HG02763 (cell line): ENCODE data around the gene GNPDA2.

ENCODE experiments used
- ATAC-seq: cut with Tn5 transposase; IDR thresholded peaks from one replicate; pipeline ENCODE4 v1.9.1; 2021; ENCODE audit warnings: mild to moderate bottlenecking, moderate library complexity; ENCODE audit not compliant: unreplicated experiment

Gene GNPDA2

DNA sequence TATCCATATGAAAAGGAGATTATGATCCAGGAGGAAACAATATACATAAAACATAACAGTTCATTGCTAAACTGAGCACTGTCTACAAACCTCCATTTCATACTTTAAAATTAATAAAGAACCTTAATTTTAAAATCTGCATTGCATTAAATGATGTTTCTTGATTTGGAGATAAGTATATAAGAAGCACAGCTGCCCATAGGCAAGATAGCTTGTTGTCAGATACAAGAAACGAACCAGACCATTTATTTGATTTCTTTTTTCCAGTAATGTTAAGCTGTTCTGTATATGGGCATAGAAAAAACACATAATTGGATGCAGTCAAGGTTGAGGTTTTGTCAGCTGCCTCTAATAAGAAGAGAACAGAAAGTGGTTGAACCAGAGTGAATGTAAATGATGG lies 41.7 kb downstream of the GNPDA2 start:
- ATAC-seq, result no peak

DNA sequence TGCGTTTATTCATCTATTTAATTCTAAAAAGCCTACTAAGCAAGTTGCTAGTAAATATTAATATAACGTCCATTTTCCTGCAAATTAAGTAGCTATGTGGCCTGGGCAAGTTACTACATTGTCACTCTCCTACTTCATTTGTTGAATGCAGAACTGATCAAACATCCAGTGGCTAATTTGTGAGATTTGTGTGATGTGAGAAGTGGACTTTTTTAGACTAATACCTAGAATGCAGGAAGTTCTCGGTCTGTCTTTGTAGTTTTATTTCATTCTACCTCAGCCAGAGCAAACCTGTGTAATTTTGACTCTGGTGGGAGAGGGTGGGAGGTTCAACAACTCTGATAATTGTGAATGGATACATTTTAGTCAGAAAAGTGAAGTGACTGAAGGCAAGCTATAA lies 47.3 kb downstream of the GNPDA2 start:
- ATAC-seq, result no peak

DNA sequence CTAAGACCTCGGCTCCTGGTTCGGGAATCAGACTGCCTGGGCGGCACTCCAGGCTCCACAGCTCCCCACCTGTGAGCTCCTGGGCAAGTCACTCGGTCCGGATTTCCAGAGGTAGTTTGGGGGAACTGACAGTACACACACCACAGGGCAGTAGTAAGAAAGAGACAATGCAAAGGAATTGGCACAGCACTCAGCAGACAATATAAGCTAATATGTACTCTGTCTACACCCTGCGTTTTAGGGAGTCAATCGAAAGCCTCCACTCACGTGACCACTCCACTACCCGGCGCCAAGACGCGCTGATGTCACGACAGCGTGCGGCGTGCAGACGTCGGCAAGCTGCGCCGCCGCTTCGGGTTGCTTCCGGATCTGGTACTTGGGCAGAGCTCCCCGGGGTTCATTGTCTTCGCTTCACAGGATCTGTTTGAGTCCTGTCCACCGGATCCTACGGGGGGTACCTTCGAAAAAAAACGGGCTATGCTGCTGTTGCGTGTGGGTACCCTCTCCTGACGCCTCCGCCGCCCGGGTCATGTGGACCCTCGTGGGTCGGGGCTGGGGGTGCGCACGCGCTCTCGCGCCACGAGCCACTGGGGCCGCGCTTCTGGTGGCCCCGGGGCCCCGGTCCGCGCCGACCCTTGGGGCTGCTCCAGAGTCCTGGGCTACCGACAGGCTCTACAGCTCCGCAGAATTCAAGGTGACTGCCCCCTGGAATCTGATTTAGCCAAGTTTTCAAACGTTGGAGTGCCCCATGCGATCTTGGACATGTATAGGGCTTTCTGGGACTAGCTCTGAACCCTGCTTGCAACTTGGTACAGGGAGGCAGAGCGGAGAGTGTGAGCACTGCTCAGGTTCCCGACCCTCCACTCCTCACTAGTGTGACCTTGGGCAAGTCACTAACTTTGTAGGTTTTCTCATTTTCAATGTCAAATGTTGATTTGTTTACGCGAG lies 48.0 kb downstream of the GNPDA2 start, which contains the start of gene GUF1:
Gene GUF1, plus strand, starts transcription at position 327 of the 948 bp plus-strand sequence. Its CDS starts 203 bp downstream, at position 530.
- peak; percentile 98 for ATAC-seq

DNA sequence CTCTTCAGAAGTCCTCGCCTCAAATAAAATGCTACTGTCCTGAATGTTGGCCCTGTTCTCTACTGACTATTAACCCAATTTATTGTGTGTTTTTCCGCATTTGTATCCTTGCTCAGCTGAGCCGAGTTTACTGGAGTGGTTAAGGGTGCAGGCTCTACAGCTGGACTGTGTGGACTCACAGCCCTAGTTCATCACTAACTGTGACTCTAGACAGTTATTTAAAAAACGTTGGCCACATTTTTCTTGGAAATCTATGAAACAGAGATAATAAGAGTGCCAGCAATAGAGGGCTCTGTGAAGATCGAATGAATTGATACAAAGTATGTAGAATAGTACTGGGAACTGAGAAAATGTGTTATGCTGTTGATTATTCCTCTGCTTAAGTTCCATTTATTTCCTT lies 51.0 kb downstream of the GNPDA2 start:
- ATAC-seq, result no peak

DNA sequence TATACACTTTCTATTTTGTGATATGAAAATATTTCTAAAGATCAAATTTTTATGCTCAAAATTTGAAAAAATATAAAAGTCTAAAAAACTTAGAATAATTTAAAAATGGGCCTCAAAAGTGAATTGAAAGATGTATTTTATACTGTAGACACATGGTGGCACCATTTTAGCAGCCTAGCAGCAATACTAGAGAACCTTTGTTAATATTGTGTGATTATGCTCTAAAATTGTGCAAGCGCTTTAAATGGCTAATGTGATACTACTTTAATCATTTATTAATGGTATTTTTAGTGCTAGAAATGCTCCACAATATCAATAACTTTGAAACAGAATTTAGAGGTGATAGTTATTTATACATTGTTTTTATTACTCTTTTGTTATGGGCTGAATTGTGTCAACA lies 51.9 kb downstream of the GNPDA2 start:
- no peak for ATAC-seq

DNA sequence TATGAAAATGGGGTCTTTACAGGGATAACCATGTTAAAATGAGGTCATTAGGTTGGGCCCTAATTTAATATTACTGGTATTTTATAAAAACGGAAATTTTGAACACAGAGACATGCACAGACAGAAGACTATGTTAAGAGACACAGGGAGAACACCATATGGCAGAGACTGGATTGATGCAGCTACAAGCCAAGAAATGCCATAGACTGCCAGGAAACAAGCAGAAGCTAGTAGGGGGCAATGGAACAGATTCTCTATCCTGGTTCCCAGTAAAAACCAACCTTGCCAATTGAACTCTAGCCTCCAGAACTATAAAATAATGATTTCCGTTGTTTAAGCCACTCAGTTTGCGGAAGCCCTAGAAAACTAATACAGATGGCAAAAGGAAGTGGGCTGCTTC lies 54.7 kb downstream of the GNPDA2 start:
- ATAC-seq, result no peak

DNA sequence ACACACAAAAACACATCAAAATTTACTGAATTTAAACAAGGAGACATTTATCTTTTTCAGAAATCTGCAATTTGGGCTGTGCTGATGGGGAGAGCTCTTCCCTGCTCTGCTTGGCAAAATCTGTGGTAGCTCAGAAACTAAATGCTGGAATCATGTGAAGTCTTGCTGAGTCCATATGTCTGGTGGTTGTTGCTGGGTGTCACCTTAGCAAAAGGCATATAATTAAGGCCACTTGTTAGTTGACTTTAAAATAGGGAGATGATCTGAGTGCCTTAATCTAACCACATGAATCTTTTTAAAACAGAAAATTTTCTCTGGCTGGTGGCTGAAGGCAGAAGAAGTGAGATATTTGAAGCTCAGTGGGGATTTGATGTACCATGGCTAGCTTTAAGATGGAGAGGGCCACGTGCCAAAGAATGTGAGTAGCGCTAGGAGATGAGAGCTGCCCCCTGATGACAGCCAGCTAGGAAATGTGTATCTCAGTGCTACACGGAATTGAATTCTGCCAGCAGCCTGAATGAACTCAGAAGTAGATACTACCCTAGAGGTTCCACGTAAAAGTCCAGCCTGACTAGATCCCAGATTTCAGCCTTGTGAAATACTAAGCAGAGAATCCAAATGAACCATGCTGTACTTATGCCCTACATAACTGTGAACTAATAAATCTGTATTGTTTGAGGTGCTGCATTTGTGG lies 55.7 kb downstream of the GNPDA2 start:
- no peak for ATAC-seq

DNA sequence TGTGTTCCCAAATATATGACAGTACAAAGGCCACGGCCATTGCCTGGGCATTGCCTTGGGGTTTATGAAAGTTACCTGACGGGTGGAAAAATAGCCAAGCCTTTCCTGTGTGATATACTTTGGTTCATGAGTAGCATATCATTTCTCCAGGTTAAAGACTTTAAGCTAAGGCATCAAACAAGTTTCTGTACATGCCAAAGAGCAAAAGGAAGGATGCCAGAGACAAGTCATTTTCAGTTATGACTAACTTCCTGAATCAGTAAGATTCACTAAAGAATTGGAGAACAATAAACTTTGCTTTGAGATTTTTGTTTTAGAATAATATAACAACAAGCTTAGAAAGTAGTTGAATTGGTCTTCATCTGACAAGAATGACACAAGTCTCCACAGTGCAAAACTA lies 57.8 kb downstream of the GNPDA2 start:
- no peak for ATAC-seq

DNA sequence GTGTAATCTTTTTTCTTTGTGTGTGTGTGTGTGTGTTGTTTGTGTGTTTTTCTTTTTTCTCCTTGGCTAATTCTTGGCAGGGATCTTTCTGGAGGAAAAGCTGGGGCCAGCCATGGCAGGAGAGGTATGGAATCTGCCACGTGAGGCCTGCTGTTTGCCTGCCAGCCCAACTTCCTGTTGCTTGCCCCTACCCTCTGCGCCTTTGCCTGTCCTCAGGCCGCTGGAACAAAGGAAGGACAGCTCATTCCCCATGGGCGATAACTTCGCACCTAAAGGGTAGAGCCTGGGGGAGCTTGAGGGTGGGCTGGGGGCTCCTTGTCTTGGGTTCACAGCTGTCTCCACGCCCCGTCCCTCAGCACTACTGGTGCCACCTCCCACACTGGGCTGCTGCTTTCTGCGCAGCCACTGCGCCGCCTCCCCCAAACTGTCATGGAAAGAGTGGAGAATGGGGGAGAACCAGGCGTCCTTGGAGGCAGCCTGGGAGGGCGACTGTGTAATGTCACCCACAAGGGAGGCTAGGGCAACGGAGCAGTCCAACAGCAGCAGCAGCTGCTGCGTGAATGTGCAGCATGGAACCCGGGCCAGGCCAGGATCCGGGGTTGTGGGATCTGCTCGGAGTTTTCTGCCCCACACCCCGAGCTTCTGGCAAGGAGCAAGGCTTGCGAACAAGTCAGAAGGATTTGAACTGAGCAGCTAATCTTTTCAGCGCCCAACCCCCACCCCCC lies 62.7 kb downstream of the GNPDA2 start:
- ATAC-seq, result no peak

DNA sequence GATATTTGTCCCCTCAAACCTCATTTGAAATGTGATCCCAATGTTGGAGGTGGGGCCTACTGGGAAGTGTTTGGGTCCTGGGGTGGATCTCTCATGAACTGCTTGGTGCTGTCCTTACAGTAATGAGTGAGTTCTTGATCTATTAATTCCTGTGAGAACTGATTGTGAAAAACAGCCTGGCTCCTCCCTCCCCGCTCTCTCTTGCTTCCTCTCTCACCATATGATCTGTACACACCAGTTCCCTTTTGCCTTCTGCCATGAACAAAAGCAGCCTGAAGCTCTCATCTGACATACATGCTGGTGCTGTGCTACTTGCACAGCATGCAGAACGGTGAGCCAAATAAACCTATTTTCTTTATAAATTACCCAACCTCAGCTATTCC lies 63.7 kb downstream of the GNPDA2 start:
- ATAC-seq, result no peak

DNA sequence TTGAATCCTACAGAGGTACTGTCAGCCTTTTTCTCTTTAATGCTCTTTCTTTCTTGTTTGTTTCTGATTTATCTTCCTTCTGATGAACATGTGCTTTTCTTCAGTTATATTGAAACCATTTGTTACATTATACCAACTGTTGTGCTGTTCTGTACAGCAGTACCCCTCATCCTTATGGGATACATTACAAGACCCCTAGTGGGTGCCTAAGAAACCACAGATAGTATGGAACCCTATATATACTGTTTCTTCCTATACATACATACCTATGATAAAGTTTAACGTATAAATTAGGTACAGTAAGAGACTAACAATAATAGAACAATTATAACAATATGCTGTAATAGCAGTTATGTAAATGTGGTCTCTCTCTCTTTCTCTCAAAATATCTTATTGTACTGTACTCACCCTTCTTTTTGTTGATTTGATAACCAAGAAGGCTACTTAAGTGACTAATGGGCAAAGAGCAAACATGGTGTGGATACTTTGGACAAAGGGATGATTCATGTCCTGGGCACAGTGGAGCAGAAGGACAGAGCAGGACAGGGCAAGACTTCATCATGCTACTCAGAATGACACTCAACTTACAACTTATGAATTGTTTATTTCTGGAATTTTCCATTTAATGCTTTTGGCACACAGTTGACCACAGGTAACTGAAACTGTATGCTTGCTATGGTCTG lies 64.3 kb downstream of the GNPDA2 start:
- ATAC-seq, result no peak

DNA sequence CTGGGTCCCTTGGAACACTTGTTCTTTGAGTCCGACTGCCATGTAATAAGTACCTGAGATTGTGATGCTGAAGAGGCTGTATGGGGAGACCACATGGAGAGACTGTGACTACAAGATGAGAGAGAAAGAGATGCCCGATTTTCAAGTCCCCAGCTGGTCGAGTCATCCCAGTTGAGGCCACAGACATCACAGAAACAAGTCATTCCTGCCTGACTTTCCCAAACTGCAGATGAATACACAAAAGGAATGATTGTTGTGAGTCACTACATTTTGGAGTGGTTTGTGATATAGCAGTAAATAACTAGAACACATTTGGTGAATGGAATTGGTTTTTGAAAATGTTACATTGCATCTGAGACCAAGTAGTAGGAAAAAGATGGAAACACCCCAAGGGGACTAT lies 66.0 kb downstream of the GNPDA2 start:
- no peak for ATAC-seq

DNA sequence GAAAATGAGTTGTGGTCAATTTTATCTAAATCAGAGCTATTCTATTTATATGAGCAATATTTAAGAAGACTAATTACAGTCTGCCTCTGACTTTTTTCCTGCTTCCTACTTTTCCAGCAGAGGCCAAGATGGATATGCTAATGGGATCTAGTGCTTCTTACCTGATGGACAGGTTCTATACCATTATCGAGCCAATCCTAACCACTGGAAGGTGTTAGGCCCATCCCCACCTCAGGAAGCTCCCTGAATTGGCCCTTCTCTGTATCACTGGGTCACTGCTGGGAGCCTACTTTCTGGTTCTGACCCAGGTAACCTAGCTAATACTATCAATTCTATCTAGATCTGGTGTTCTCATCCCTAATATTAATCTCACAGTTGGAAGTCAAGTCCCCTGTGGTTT lies 74.4 kb downstream of the GNPDA2 start:
- ATAC-seq, result no peak
